GM21423 (cell line): Measurements from ENCODE around the gene CDKL5.

ENCODE experiments used
- ATAC-seq: cut with Tn5 transposase; IDR thresholded peaks from one replicate; pipeline ENCODE4 v1.9.1; 2021; ENCODE audit warnings: mild to moderate bottlenecking, moderate library complexity; ENCODE audit not compliant: unreplicated experiment

Gene CDKL5

GRCh38 chrX:18687856-18688495 lies 262.6 kb downstream of the CDKL5 start:
- no peak for ATAC-seq

GRCh38 chrX:18691431-18691830 lies 266.0 kb downstream of the CDKL5 start:
- ATAC-seq, result no peak

- ATAC-seq, result no peak
Observed at GRCh38 chrX:18692541-18692940, 267.1 kb downstream of the CDKL5 start.

GRCh38 chrX:18696653-18697052 lies 271.2 kb downstream of the CDKL5 start:
- no peak for ATAC-seq

- ATAC-seq, result no peak
Observed at GRCh38 chrX:18698737-18699650, 273.6 kb downstream of the CDKL5 start.

GRCh38 chrX:18701621-18702361 lies 276.4 kb downstream of the CDKL5 start:
- ATAC-seq, result no peak

GRCh38 chrX:18702362-18703195 lies 277.2 kb downstream of the CDKL5 start:
- no peak for ATAC-seq
